HEK293 (cell line): ENCODE data around the gene BRD8.
A peak's percentile ranks its signal among the peaks of the same experiment; 100 is the strongest.

Source experiments
- BCL11A ChIP-seq: fragments of 450-650 bp; formaldehyde crosslinking; IDR thresholded peaks from 2 replicates; pipeline ENCODE4 v1.5.1; 2016; ENCODE audit warnings: low read depth, missing biosample characterization, missing genetic modification characterization
- FEZF1 ChIP-seq: fragments of 450-650 bp; formaldehyde crosslinking; IDR thresholded peaks from 2 replicates; pipeline ENCODE4 v1.5.1; 2016; ENCODE audit warnings: missing biosample characterization, missing genetic modification characterization
- GLIS2 ChIP-seq: fragments of 450-650 bp; formaldehyde crosslinking; IDR thresholded peaks from 2 replicates; pipeline ENCODE4 v1.5.1; 2016; ENCODE audit warnings: missing biosample characterization, missing genetic modification characterization
- HOXC10 ChIP-seq: sonication (generic); formaldehyde crosslinking; IDR thresholded peaks from 2 replicates; pipeline ENCODE4 v1.8.1; 2023; ENCODE audit warnings: mild to moderate bottlenecking, missing genetic modification reagents
- KLF8 ChIP-seq: fragments of 450-650 bp; formaldehyde crosslinking; IDR thresholded peaks from 2 replicates; pipeline ENCODE4 v1.5.1; 2016; ENCODE audit warnings: missing biosample characterization, missing genetic modification characterization
- SALL2 ChIP-seq: fragments of 450-650 bp; formaldehyde crosslinking; IDR thresholded peaks from 2 replicates; pipeline ENCODE4 v1.5.0; 2017; ENCODE audit warnings: missing biosample characterization, mild to moderate bottlenecking, missing genetic modification characterization, borderline replicate concordance
- YY1 ChIP-seq: fragments of 450-650 bp; formaldehyde crosslinking; IDR thresholded peaks from 2 replicates; pipeline ENCODE4 v1.5.1; 2018; ENCODE audit warnings: missing biosample characterization, missing genetic modification characterization
- ZBTB17 ChIP-seq: fragments of 450-650 bp; formaldehyde crosslinking; IDR thresholded peaks from 2 replicates; pipeline ENCODE4 v1.5.1; 2016; ENCODE audit warnings: missing biosample characterization, missing genetic modification characterization
- ZBTB21 ChIP-seq: fragments of 450-650 bp; formaldehyde crosslinking; IDR thresholded peaks from 2 replicates; pipeline ENCODE4 v1.5.1; 2017; ENCODE audit warnings: missing biosample characterization, missing genetic modification characterization
- ZBTB48 ChIP-seq: fragments of 450-650 bp; formaldehyde crosslinking; IDR thresholded peaks from 2 replicates; pipeline ENCODE4 v1.5.1; 2016; ENCODE audit warnings: missing biosample characterization, missing genetic modification characterization
- ZBTB8A ChIP-seq: fragments of 450-650 bp; formaldehyde crosslinking; IDR thresholded peaks from 2 replicates; pipeline ENCODE4 v1.5.1; 2016; ENCODE audit warnings: missing biosample characterization, missing genetic modification characterization
- ZFP37 ChIP-seq: fragments of 450-650 bp; formaldehyde crosslinking; IDR thresholded peaks from 2 replicates; pipeline ENCODE4 v1.5.1; 2016; ENCODE audit warnings: missing biosample characterization, missing genetic modification characterization
- ZNF140 ChIP-seq: fragments of 450-650 bp; formaldehyde crosslinking; IDR thresholded peaks from 2 replicates; pipeline ENCODE4 v1.5.1; 2016; ENCODE audit warnings: missing biosample characterization, missing genetic modification characterization
- ZNF184 ChIP-seq: fragments of 450-650 bp; IDR thresholded peaks from 2 replicates; pipeline ENCODE4 v1.5.1; 2018; ENCODE audit warnings: missing biosample characterization, mild to moderate bottlenecking, missing genetic modification characterization
- ZNF501 ChIP-seq: fragments of 450-650 bp; formaldehyde crosslinking; IDR thresholded peaks from 2 replicates; pipeline ENCODE4 v1.5.1; 2016; ENCODE audit warnings: missing biosample characterization, missing genetic modification characterization
- ZNF548 ChIP-seq: fragments of 450-650 bp; formaldehyde crosslinking; IDR thresholded peaks from 2 replicates; pipeline ENCODE4 v1.5.1; 2016; ENCODE audit warnings: missing biosample characterization, missing genetic modification characterization
- ZNF610 ChIP-seq: fragments of 450-650 bp; formaldehyde crosslinking; IDR thresholded peaks from 2 replicates; pipeline ENCODE4 v1.5.1; 2016; ENCODE audit warnings: missing biosample characterization, missing genetic modification characterization, borderline replicate concordance
- ZNF621 ChIP-seq: fragments of 450-650 bp; formaldehyde crosslinking; IDR thresholded peaks from 2 replicates; pipeline ENCODE4 v1.5.1; 2017; ENCODE audit warnings: missing biosample characterization, missing genetic modification characterization
- ZNF664 ChIP-seq: fragments of 450-650 bp; formaldehyde crosslinking; IDR thresholded peaks from 2 replicates; pipeline ENCODE4 v1.5.1; 2016; ENCODE audit warnings: missing biosample characterization, missing genetic modification characterization
- ZNF701 ChIP-seq: fragments of 450-650 bp; formaldehyde crosslinking; IDR thresholded peaks from 2 replicates; pipeline ENCODE4 v1.5.1; 2016; ENCODE audit warnings: missing biosample characterization, missing genetic modification characterization
- ZXDB ChIP-seq: fragments of 450-650 bp; formaldehyde crosslinking; IDR thresholded peaks from 2 replicates; pipeline ENCODE4 v1.5.1; 2016; ENCODE audit warnings: missing biosample characterization, missing genetic modification characterization
- TF ChIP-seq, protein P1 (sequence below): IDR thresholded peaks from 2 replicates; pipeline ENCODE4 v1.6.1; 2011; ENCODE audit warnings: mild to moderate bottlenecking, low read depth, low read length, borderline replicate concordance
- TF ChIP-seq, protein P2 (sequence below): fragments of 450-650 bp; formaldehyde crosslinking; conservative IDR thresholded peaks from 2 replicates; pipeline ENCODE4 v1.5.1; 2016; ENCODE audit warnings: low read depth, missing biosample characterization, missing genetic modification characterization
- TF ChIP-seq, protein P3 (sequence below): fragments of 450-650 bp; formaldehyde crosslinking; IDR thresholded peaks from 2 replicates; pipeline ENCODE4 v1.5.1; 2017; ENCODE audit warnings: missing biosample characterization, missing genetic modification characterization
- TF ChIP-seq, protein P4 (sequence below): fragments of 450-650 bp; formaldehyde crosslinking; IDR thresholded peaks from 2 replicates; pipeline ENCODE4 v1.5.1; 2016; ENCODE audit warnings: missing biosample characterization, missing genetic modification characterization, low read depth
- TF ChIP-seq, protein P5 (sequence below): fragments of 450-650 bp; formaldehyde crosslinking; IDR thresholded peaks from 2 replicates; pipeline ENCODE4 v1.5.1; 2016; ENCODE audit warnings: missing biosample characterization, missing genetic modification characterization

Gene BRD8

DNA sequence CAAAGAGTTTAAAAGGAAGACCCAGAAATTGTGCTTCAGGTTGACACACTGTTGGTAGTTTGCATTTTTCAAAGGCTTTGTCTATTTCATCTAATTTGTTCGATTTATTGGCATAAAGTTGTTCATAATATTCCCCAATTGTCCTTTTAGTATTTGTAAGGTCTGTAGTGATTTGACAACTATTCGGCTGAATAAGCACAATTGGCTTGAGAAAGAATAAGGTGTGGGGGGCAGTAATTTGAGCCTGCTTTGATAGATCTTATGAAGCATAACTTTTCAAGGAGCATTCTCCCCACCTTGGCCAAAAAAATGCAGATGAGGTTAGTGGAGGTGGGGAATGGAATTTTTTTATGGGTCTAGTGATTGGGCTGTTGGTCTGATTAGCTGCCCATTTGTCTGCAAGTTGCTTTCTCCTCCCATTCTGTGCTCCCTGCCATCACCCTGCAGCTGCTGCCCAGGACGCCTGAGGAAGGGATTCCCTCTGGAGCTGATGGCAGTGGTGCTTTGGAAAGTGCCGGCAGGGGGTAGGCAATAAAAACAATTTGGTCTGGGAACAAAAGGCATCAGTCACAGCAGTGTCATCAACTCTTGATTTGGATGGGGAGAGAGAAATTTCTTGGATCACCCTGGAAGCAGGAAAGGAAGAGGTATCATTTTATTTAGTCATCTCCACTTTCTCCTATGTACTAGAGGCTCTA lies 68.0 kb downstream of the BRD8 start (continued):
- TF ChIP-seq, protein P1, sequence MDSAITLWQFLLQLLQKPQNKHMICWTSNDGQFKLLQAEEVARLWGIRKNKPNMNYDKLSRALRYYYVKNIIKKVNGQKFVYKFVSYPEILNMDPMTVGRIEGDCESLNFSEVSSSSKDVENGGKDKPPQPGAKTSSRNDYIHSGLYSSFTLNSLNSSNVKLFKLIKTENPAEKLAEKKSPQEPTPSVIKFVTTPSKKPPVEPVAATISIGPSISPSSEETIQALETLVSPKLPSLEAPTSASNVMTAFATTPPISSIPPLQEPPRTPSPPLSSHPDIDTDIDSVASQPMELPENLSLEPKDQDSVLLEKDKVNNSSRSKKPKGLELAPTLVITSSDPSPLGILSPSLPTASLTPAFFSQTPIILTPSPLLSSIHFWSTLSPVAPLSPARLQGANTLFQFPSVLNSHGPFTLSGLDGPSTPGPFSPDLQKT = no peak
- TF ChIP-seq HOXC10 (CRISPR knock-in tag) (no peak), ZNF140 (tag by site-specific recombination) (no peak), ZBTB48 (no peak), ZFP37 (tag by site-specific recombination) (no peak), ZNF548 (tag by site-specific recombination) (no peak), ZNF621 (no peak), BCL11A (tag by site-specific recombination) (no peak), GLIS2 (tag by site-specific recombination) (no peak), ZNF501 (tag by site-specific recombination) (0 out of 2 replicates have a peak, but pooled peaks have one; percentile 38), SALL2 (tag by site-specific recombination) (no peak), ZBTB17 (tag by site-specific recombination) (peak; percentile 67; the same call in 1 of the 2 replicates), KLF8 (tag by site-specific recombination) (no peak; the same call in none of the 2 replicates), ZXDB (tag by site-specific recombination) (peak; percentile 48), FEZF1 (tag by site-specific recombination) (peak; percentile 81), YY1 (tag by site-specific recombination) (no peak), ZNF664 (tag by site-specific recombination) (no peak), ZNF184 (no peak), ZBTB21 (no peak), ZBTB8A (no peak; the same call in 1 of the 2 replicates), ZNF610 (tag by site-specific recombination) (no peak), ZNF701 (no peak)
- TF ChIP-seq, protein P2, sequence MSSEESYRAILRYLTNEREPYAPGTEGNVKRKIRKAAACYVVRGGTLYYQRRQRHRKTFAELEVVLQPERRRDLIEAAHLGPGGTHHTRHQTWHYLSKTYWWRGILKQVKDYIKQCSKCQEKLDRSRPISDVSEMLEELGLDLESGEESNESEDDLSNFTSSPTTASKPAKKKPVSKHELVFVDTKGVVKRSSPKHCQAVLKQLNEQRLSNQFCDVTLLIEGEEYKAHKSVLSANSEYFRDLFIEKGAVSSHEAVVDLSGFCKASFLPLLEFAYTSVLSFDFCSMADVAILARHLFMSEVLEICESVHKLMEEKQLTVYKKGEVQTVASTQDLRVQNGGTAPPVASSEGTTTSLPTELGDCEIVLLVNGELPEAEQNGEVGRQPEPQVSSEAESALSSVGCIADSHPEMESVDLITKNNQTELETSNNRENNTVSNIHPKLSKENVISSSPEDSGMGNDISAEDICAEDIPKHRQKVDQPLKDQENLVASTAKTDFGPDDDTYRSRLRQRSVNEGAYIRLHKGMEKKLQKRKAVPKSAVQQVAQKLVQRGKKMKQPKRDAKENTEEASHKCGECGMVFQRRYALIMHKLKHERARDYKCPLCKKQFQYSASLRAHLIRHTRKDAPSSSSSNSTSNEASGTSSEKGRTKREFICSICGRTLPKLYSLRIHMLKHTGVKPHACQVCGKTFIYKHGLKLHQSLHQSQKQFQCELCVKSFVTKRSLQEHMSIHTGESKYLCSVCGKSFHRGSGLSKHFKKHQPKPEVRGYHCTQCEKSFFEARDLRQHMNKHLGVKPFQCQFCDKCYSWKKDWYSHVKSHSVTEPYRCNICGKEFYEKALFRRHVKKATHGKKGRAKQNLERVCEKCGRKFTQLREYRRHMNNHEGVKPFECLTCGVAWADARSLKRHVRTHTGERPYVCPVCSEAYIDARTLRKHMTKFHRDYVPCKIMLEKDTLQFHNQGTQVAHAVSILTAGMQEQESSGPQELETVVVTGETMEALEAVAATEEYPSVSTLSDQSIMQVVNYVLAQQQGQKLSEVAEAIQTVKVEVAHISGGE (tag by site-specific recombination) = no peak
- TF ChIP-seq, protein P3, sequence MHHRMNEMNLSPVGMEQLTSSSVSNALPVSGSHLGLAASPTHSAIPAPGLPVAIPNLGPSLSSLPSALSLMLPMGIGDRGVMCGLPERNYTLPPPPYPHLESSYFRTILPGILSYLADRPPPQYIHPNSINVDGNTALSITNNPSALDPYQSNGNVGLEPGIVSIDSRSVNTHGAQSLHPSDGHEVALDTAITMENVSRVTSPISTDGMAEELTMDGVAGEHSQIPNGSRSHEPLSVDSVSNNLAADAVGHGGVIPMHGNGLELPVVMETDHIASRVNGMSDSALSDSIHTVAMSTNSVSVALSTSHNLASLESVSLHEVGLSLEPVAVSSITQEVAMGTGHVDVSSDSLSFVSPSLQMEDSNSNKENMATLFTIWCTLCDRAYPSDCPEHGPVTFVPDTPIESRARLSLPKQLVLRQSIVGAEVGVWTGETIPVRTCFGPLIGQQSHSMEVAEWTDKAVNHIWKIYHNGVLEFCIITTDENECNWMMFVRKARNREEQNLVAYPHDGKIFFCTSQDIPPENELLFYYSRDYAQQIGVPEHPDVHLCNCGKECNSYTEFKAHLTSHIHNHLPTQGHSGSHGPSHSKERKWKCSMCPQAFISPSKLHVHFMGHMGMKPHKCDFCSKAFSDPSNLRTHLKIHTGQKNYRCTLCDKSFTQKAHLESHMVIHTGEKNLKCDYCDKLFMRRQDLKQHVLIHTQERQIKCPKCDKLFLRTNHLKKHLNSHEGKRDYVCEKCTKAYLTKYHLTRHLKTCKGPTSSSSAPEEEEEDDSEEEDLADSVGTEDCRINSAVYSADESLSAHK (tag by site-specific recombination) = 0 out of 2 replicates have a peak, but pooled peaks have one; percentile 18
- TF ChIP-seq, protein P4, sequence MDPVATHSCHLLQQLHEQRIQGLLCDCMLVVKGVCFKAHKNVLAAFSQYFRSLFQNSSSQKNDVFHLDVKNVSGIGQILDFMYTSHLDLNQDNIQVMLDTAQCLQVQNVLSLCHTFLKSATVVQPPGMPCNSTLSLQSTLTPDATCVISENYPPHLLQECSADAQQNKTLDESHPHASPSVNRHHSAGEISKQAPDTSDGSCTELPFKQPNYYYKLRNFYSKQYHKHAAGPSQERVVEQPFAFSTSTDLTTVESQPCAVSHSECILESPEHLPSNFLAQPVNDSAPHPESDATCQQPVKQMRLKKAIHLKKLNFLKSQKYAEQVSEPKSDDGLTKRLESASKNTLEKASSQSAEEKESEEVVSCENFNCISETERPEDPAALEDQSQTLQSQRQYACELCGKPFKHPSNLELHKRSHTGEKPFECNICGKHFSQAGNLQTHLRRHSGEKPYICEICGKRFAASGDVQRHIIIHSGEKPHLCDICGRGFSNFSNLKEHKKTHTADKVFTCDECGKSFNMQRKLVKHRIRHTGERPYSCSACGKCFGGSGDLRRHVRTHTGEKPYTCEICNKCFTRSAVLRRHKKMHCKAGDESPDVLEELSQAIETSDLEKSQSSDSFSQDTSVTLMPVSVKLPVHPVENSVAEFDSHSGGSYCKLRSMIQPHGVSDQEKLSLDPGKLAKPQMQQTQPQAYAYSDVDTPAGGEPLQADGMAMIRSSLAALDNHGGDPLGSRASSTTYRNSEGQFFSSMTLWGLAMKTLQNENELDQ (tag by site-specific recombination) = no peak
- TF ChIP-seq, protein P5, sequence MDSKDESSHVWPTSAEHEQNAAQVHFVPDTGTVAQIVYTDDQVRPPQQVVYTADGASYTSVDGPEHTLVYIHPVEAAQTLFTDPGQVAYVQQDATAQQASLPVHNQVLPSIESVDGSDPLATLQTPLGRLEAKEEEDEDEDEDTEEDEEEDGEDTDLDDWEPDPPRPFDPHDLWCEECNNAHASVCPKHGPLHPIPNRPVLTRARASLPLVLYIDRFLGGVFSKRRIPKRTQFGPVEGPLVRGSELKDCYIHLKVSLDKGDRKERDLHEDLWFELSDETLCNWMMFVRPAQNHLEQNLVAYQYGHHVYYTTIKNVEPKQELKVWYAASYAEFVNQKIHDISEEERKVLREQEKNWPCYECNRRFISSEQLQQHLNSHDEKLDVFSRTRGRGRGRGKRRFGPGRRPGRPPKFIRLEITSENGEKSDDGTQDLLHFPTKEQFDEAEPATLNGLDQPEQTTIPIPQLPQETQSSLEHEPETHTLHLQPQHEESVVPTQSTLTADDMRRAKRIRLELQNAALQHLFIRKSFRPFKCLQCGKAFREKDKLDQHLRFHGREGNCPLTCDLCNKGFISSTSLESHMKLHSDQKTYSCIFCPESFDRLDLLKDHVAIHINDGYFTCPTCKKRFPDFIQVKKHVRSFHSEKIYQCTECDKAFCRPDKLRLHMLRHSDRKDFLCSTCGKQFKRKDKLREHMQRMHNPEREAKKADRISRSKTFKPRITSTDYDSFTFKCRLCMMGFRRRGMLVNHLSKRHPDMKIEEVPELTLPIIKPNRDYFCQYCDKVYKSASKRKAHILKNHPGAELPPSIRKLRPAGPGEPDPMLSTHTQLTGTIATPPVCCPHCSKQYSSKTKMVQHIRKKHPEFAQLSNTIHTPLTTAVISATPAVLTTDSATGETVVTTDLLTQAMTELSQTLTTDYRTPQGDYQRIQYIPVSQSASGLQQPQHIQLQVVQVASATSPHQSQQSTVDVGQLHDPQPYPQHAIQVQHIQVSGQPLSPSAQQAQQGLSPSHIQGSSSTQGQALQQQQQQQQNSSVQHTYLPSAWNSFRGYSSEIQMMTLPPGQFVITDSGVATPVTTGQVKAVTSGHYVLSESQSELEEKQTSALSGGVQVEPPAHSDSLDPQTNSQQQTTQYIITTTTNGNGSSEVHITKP (tag by site-specific recombination) = peak; percentile 63
